ENCODE measurements around the gene POGLUT3. TPM values are rescaled to one million over a fixed set of nuclear protein-coding genes. Genes with fewer than 3 reads are reported as not detected.

POGLUT3 gene
- total and polyA plus RNA-seq, 2 of the 4 experiments (the other 2 are of a cell fraction) = 31.7 to 34.8 TPM

DNA sequence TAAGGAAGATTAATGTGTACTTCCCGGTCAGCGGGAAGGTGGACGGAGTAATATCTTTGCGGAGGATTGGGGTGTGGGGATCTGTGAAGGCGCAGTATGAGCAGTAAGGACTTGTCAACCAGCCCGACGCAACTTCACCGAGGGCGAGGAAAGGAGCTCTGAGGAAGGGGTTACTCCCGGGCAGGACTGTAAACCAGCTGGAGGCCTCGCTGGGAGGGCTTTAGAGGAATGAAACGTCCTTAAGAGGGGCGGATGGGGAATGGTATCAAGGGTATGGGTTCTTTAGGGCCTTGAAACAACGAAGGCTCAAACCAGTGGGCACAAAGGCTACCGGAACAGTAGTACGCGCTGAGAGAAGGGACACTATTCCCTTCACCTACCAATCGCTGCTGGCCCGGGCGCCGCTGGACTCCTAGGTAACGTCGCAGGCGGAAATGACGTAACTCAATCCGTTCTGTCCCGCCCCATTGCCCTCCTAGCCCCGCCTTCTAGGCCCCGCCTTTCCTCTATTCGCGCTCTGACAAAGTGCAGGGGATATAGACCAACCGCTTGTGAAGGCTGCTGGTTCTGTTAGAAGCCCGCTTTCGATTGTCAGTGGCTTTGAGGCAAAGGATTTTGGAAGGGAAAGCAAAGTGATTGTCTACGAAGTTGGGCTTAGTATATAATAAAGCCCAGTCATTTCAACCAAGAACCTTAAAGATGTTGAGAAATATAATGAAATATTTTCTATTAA, 30.9 kb downstream of the POGLUT3 start, which contains the start of gene C11orf65:
Gene C11orf65, minus strand, starts transcription at position 439 of the 733 bp plus-strand sequence. CDS start 5,970 bp downstream, outside the sequence.
- Histone ChIP-seq H3K4me1 (ENCODE audit: control insufficient read depth, insufficient read depth, low read length) (peaks cover 2% of the 10 kb centered on the region; the same call in 1 of the 2 replicates), H3K27me3 (ENCODE audit: control insufficient read depth, insufficient read depth, low read length) (no peaks in the 10 kb centered on the region), H3K4me2 (ENCODE audit: low read depth, low read length) (peak within 1 kb of the TSS; percentile 84), H4K5ac (ENCODE audit: low read depth, low read length) (peak within 1 kb of the TSS; percentile 98), H3K14ac (replicated peaks; ENCODE audit: low read depth, low read length) (peak within 1 kb of the TSS; percentile 95), H4K20me1 (ENCODE audit: insufficient read depth, low read length) (no peaks in the 10 kb centered on the region), H3K9me1 (ENCODE audit: insufficient read depth, low read length) (no peaks in the 10 kb centered on the region), H3K56ac (ENCODE audit: extremely low read depth, insufficient read depth, low read length) (peak within 1 kb of the TSS; percentile 89), H2BK5ac (ENCODE audit: low read depth, low read length, poor library complexity, severe bottlenecking) (peak within 1 kb of the TSS; percentile 84), H2BK15ac (ENCODE audit: low read depth, low read length) (peak within 1 kb of the TSS; percentile 6; the same call in 1 of the 3 replicates), H2AK5ac (ENCODE audit: low read depth, low read length) (peak within 1 kb of the TSS; percentile 41; the same call in 1 of the 2 replicates), H3K9me3 (ENCODE audit: control insufficient read depth, insufficient read depth, low read length) (no peaks in the 10 kb centered on the region), H3K36me3 (ENCODE audit: control insufficient read depth, insufficient read depth, low read length) (no peaks in the 10 kb centered on the region), H3K4me3 (ENCODE audit: insufficient read depth, low read depth, low read length) (peak within 1 kb of the TSS; percentile 83), H2BK120ac (ENCODE audit: low read depth, low read length) (peak within 1 kb of the TSS; percentile 58), H3K4ac (ENCODE audit: low read depth, low read length) (peak within 1 kb of the TSS; percentile 93), H4K91ac (ENCODE audit: insufficient read depth, low read depth, low read length) (peak within 1 kb of the TSS; percentile 87), H2AK9ac (replicated peaks; ENCODE audit: low read depth, low read length, poor library complexity) (peak within 1 kb of the TSS; percentile 86), H3K9ac (ENCODE audit: low read depth, low read length) (peak within 1 kb of the TSS; percentile 97), H3K23ac (ENCODE audit: low read depth, low read length) (peak within 1 kb of the TSS; percentile 91), H3K79me1 (ENCODE audit: low read depth in 1 of 2, low read length in 2 of 2) (no peaks in the 10 kb centered on the region), H2BK20ac (ENCODE audit: low read depth, low read length) (no peak within 1 kb of the TSS), H2AFZ (replicated peaks; ENCODE audit: low read length, poor library complexity) (peak within 1 kb of the TSS; percentile 90), H3K27ac (ENCODE audit: insufficient read depth, low read length) (peak within 1 kb of the TSS; percentile 95), H4K8ac (ENCODE audit: low read depth in 2 of 2, low read length in 2 of 2) (peak within 1 kb of the TSS; percentile 91 to 93), H3K18ac (ENCODE audit: low read depth, low read length) (peak within 1 kb of the TSS; percentile 81)
- intact Hi-C loops (cut with micrococcal nuclease) (loop anchor here (5.0 to 10.0 kb wide), 3 partner anchors 100 to 242 kb away; partner anchors contain the start of genes ATM and NPAT), in situ Hi-C loops (cut with MboI; ENCODE audit: low sequenced_read_pairs) (no loop called here), dilution Hi-C loops (cut with HindIII; ENCODE audit: low sequenced_read_pairs, unreplicated experiment) (no loop called here)
- 0% methylated on average over 3 of the region's 35 CpGs; no CpG with 5 or more reads in 1 of the 2 experiments for WGBS, 2 experiments (ENCODE audit: extremely low coverage in 2 of 2, insufficient read length in 1 of 2)
- DNase-seq (peak; percentile 96), ATAC-seq (ENCODE audit: low read depth) (peak; percentile 99)
- ChIA-PET POLR2A (ENCODE audit: unreplicated experiment) (no interaction called here), CTCF (no interaction called here)
- TSS peak; percentile 96 for BruUV-seq (replicated peaks)
- no peak; the same call in none of the 2 replicates for TF ChIP-seq RAD21 (IDR thresholded peaks at IDR 0.05; ENCODE audit: low read length)
- TF ChIP-seq, protein P1, sequence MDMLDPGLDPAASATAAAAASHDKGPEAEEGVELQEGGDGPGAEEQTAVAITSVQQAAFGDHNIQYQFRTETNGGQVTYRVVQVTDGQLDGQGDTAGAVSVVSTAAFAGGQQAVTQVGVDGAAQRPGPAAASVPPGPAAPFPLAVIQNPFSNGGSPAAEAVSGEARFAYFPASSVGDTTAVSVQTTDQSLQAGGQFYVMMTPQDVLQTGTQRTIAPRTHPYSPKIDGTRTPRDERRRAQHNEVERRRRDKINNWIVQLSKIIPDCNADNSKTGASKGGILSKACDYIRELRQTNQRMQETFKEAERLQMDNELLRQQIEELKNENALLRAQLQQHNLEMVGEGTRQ (IDR thresholded peaks at IDR 0.05; ENCODE audit: low read depth, low read length) = 0 out of 2 replicates have a peak, but pooled peaks have one; percentile 11
- TF ChIP-seq, protein P2, sequence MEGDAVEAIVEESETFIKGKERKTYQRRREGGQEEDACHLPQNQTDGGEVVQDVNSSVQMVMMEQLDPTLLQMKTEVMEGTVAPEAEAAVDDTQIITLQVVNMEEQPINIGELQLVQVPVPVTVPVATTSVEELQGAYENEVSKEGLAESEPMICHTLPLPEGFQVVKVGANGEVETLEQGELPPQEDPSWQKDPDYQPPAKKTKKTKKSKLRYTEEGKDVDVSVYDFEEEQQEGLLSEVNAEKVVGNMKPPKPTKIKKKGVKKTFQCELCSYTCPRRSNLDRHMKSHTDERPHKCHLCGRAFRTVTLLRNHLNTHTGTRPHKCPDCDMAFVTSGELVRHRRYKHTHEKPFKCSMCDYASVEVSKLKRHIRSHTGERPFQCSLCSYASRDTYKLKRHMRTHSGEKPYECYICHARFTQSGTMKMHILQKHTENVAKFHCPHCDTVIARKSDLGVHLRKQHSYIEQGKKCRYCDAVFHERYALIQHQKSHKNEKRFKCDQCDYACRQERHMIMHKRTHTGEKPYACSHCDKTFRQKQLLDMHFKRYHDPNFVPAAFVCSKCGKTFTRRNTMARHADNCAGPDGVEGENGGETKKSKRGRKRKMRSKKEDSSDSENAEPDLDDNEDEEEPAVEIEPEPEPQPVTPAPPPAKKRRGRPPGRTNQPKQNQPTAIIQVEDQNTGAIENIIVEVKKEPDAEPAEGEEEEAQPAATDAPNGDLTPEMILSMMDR (conservative IDR thresholded peaks at IDR 0.05; ENCODE audit: low read depth, low read length) = no peak
- TF ChIP-seq RCOR1 (IDR thresholded peaks at IDR 0.05; ENCODE audit: insufficient replicate concordance, low read length) = no peak
- TF ChIP-seq FOS (IDR thresholded peaks at IDR 0.05; ENCODE audit: low read depth, low read length) = 0 out of 2 replicates have a peak, but pooled peaks have one; percentile 15
- no peak for TF ChIP-seq MAFK (IDR thresholded peaks at IDR 0.05; ENCODE audit: low read depth, low read length)
- TF ChIP-seq SMC3 (IDR thresholded peaks at IDR 0.05; ENCODE audit: low read depth, low read length) = no peak
- TF ChIP-seq CEBPB (IDR thresholded peaks at IDR 0.05; ENCODE audit: low read depth, low read length) = peak; percentile 76
- peak; percentile 95 for TF ChIP-seq POLR2A (IDR thresholded peaks at IDR 0.05; ENCODE audit: low read depth, low read length)
- TF ChIP-seq MXI1 (IDR thresholded peaks at IDR 0.05; ENCODE audit: borderline replicate concordance, low read depth, low read length) = no peak
- TF ChIP-seq BHLHE40 (IDR thresholded peaks at IDR 0.05; ENCODE audit: low read depth, low read length) = no peak
- TF ChIP-seq RFX5 (IDR thresholded peaks at IDR 0.05; ENCODE audit: low read depth, low read length) = no peak
- TF ChIP-seq, protein P3, sequence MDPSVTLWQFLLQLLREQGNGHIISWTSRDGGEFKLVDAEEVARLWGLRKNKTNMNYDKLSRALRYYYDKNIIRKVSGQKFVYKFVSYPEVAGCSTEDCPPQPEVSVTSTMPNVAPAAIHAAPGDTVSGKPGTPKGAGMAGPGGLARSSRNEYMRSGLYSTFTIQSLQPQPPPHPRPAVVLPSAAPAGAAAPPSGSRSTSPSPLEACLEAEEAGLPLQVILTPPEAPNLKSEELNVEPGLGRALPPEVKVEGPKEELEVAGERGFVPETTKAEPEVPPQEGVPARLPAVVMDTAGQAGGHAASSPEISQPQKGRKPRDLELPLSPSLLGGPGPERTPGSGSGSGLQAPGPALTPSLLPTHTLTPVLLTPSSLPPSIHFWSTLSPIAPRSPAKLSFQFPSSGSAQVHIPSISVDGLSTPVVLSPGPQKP (IDR thresholded peaks at IDR 0.05; ENCODE audit: borderline replicate concordance, low read depth, low read length) = no peak
- no peak for TF ChIP-seq NFE2L2 (IDR thresholded peaks at IDR 0.05; ENCODE audit: low read depth, low read length)

All from IMR-90 (cell line).